ENCODE measurements around the gene TENT4A.
A peak's percentile ranks its signal among the peaks of the same experiment; 100 is the strongest.
"Not testable (repeated sequence)": the region's sequence is repeated elsewhere in the genome, so short reads cannot be mapped to it uniquely, and the experiment has no call there.

The TENT4A gene

GRCh38 chr5:6773342-6774035 lies 60.3 kb downstream of the TENT4A start:
- Histone ChIP-seq H2BK12ac (ENCODE audit: low read length in 2 of 2) (no peak overlapping the region), H4K91ac (ENCODE audit: low read length) (no peak overlapping the region), H3K4me1 (ENCODE audit: control insufficient read depth, insufficient read depth, low read depth, low read length) (peaks cover 1% of the 10 kb centered on the region), H3K27me3 (ENCODE audit: control insufficient read depth in 1 of 2, insufficient read depth in 1 of 2, low read length in 2 of 2) (peaks cover 0 to 6% of the 10 kb centered on the region in 2 experiments), H2BK120ac (ENCODE audit: low read depth, low read length) (no peak overlapping the region), H3K79me1 (replicated peaks; ENCODE audit: low read length, poor library complexity, severe bottlenecking) (no peaks in the 10 kb centered on the region), H3K9me3 (ENCODE audit: control insufficient read depth, low read length) (no peaks in the 10 kb centered on the region), H3K36me3 (ENCODE audit: control insufficient read depth in 1 of 2, insufficient read depth in 2 of 2, low read depth in 1 of 2, low read length in 2 of 2) (peaks cover 0 to 7% of the 10 kb centered on the region in 2 experiments), H3K9ac (ENCODE audit: low read length) (no peak overlapping the region), H3K4ac (ENCODE audit: low read depth in 1 of 2, low read length in 2 of 2) (no peak overlapping the region), H2AK5ac (ENCODE audit: low read length, severe bottlenecking) (no peak overlapping the region), H3K18ac (ENCODE audit: low read depth in 1 of 2, low read length in 2 of 2) (no peak overlapping the region), H2BK15ac (ENCODE audit: low read depth, poor library complexity, severe bottlenecking) (no peak overlapping the region), H3K4me3 (ENCODE audit: insufficient read depth in 1 of 2, low read depth in 1 of 2, low read length in 2 of 2) (no peak overlapping the region), H2BK5ac (ENCODE audit: low read depth, low read length, poor library complexity, severe bottlenecking) (no peak overlapping the region), H4K8ac (ENCODE audit: low read length) (peak overlapping the region; percentile 14), H3K27ac (ENCODE audit: low read length, poor library complexity, severe bottlenecking) (no peak overlapping the region), H3K4me2 (ENCODE audit: low read length, poor library complexity, severe bottlenecking) (no peak overlapping the region), H3K23ac (ENCODE audit: low read length in 2 of 2) (no peak overlapping the region), H3K14ac (ENCODE audit: low read length in 2 of 2) (no peak overlapping the region), H2AFZ (ENCODE audit: low read depth, low read length) (no peak overlapping the region)
- 96% methylated on average over 21 of the region's 46 CpGs for WGBS
- no peak for DNase-seq

- no CpG with 5 or more reads among the region's 27 CpGs for WGBS
- not testable (repeated sequence) for H4K91ac ChIP-seq (ENCODE audit: low read length)
These were observed 61.0 kb downstream of the TENT4A start for GRCh38 chr5:6774207-6774606.

GRCh38 chr5:6774721-6775204 lies 61.5 kb downstream of the TENT4A start:
- Histone ChIP-seq H4K8ac (ENCODE audit: low read length) (no peak overlapping the region), H3K4me2 (ENCODE audit: low read length, poor library complexity, severe bottlenecking) (no peak overlapping the region), H3K79me1 (replicated peaks; ENCODE audit: low read length, poor library complexity, severe bottlenecking) (no peaks in the 10 kb centered on the region), H3K4me1 (ENCODE audit: control insufficient read depth, insufficient read depth, low read depth, low read length) (peaks cover 1% of the 10 kb centered on the region), H2BK120ac (ENCODE audit: low read depth, low read length) (no peak overlapping the region), H3K27ac (ENCODE audit: low read length, poor library complexity, severe bottlenecking) (no peak overlapping the region), H2BK5ac (ENCODE audit: low read depth, low read length, poor library complexity, severe bottlenecking) (no peak overlapping the region), H2BK15ac (ENCODE audit: low read depth, poor library complexity, severe bottlenecking) (no peak overlapping the region), H3K27me3 (ENCODE audit: control insufficient read depth in 1 of 2, insufficient read depth in 1 of 2, low read length in 2 of 2) (peaks cover 0 to 6% of the 10 kb centered on the region in 2 experiments), H2AFZ (ENCODE audit: low read depth, low read length) (no peak overlapping the region), H3K4ac (ENCODE audit: low read depth in 1 of 2, low read length in 2 of 2) (no peak overlapping the region), H3K9me3 (ENCODE audit: control insufficient read depth, low read length) (no peaks in the 10 kb centered on the region), H4K91ac (ENCODE audit: low read length) (no peak overlapping the region), H2BK12ac (ENCODE audit: low read length in 2 of 2) (no peak overlapping the region), H3K18ac (ENCODE audit: low read depth in 1 of 2, low read length in 2 of 2) (no peak overlapping the region), H3K9ac (ENCODE audit: low read length) (no peak overlapping the region), H3K23ac (ENCODE audit: low read length in 2 of 2) (no peak overlapping the region), H3K4me3 (ENCODE audit: insufficient read depth in 1 of 2, low read depth in 1 of 2, low read length in 2 of 2) (no peak overlapping the region), H3K36me3 (ENCODE audit: control insufficient read depth in 1 of 2, insufficient read depth in 2 of 2, low read depth in 1 of 2, low read length in 2 of 2) (peaks cover 0 to 7% of the 10 kb centered on the region in 2 experiments), H2AK5ac (ENCODE audit: low read length, severe bottlenecking) (no peak overlapping the region), H3K14ac (ENCODE audit: low read length in 2 of 2) (no peak overlapping the region)
- 92% methylated on average over 15 of the region's 15 CpGs for WGBS
- no peak for DNase-seq

More at GRCh38 chr5:6774207-6774606, 61.0 kb downstream of the TENT4A start:
- H2AFZ ChIP-seq (ENCODE audit: low read depth, low read length); H3K4me2 ChIP-seq (ENCODE audit: low read length, poor library complexity, severe bottlenecking); H3K79me1 ChIP-seq (replicated peaks; ENCODE audit: low read length, poor library complexity, severe bottlenecking); H3K4me1 ChIP-seq (ENCODE audit: control insufficient read depth, insufficient read depth, low read depth, low read length); H4K8ac ChIP-seq (ENCODE audit: low read length); H2AK5ac ChIP-seq (ENCODE audit: low read length, severe bottlenecking); H3K27ac ChIP-seq (ENCODE audit: low read length, poor library complexity, severe bottlenecking); H3K9me3 ChIP-seq (ENCODE audit: control insufficient read depth, low read length); H3K9ac ChIP-seq (ENCODE audit: low read length); H3K18ac ChIP-seq (ENCODE audit: low read depth in 1 of 2, low read length in 2 of 2); H3K4ac ChIP-seq (ENCODE audit: low read depth in 1 of 2, low read length in 2 of 2); H2BK5ac ChIP-seq (ENCODE audit: low read depth, low read length, poor library complexity, severe bottlenecking); H3K27me3 ChIP-seq (ENCODE audit: control insufficient read depth in 1 of 2, insufficient read depth in 1 of 2, low read length in 2 of 2); H2BK120ac ChIP-seq (ENCODE audit: low read depth, low read length); H3K14ac ChIP-seq (ENCODE audit: low read length in 2 of 2); H2BK12ac ChIP-seq (ENCODE audit: low read length in 2 of 2); H2BK15ac ChIP-seq (ENCODE audit: low read depth, poor library complexity, severe bottlenecking); H3K4me3 ChIP-seq (ENCODE audit: insufficient read depth in 1 of 2, low read depth in 1 of 2, low read length in 2 of 2); DNase-seq; H3K23ac ChIP-seq (ENCODE audit: low read length in 2 of 2); H3K36me3 ChIP-seq (ENCODE audit: control insufficient read depth in 1 of 2, insufficient read depth in 2 of 2, low read depth in 1 of 2, low read length in 2 of 2): not testable (repeated sequence)

- Histone ChIP-seq H2BK12ac (ENCODE audit: low read length in 2 of 2) (no peak overlapping the region), H3K14ac (ENCODE audit: low read length in 2 of 2) (no peak overlapping the region), H3K4ac (ENCODE audit: low read depth in 1 of 2, low read length in 2 of 2) (no peak overlapping the region), H2AK5ac (ENCODE audit: low read length, severe bottlenecking) (no peak overlapping the region), H3K27ac (ENCODE audit: low read length, poor library complexity, severe bottlenecking) (no peak overlapping the region), H3K36me3 (ENCODE audit: control insufficient read depth in 1 of 2, insufficient read depth in 2 of 2, low read depth in 1 of 2, low read length in 2 of 2) (peaks cover 0 to 7% of the 10 kb centered on the region in 2 experiments), H3K18ac (ENCODE audit: low read depth in 1 of 2, low read length in 2 of 2) (no peak overlapping the region), H2BK15ac (ENCODE audit: low read depth, poor library complexity, severe bottlenecking) (no peak overlapping the region), H2BK5ac (ENCODE audit: low read depth, low read length, poor library complexity, severe bottlenecking) (no peak overlapping the region), H4K91ac (ENCODE audit: low read length) (no peak overlapping the region), H2BK120ac (ENCODE audit: low read depth, low read length) (no peak overlapping the region), H4K8ac (ENCODE audit: low read length) (no peak overlapping the region), H3K79me1 (replicated peaks; ENCODE audit: low read length, poor library complexity, severe bottlenecking) (no peaks in the 10 kb centered on the region), H3K27me3 (ENCODE audit: control insufficient read depth in 1 of 2, insufficient read depth in 1 of 2, low read length in 2 of 2) (peaks cover 0 to 6% of the 10 kb centered on the region in 2 experiments), H2AFZ (ENCODE audit: low read depth, low read length) (no peak overlapping the region), H3K9me3 (ENCODE audit: control insufficient read depth, low read length) (no peaks in the 10 kb centered on the region), H3K23ac (ENCODE audit: low read length in 2 of 2) (no peak overlapping the region), H3K4me3 (ENCODE audit: insufficient read depth in 1 of 2, low read depth in 1 of 2, low read length in 2 of 2) (no peak overlapping the region), H3K9ac (ENCODE audit: low read length) (no peak overlapping the region), H3K4me1 (ENCODE audit: control insufficient read depth, insufficient read depth, low read depth, low read length) (peaks cover 1% of the 10 kb centered on the region), H3K4me2 (ENCODE audit: low read length, poor library complexity, severe bottlenecking) (no peak overlapping the region)
- DNase-seq = no peak
- WGBS = 87% methylated on average over 17 of the region's 17 CpGs
These were observed 62.3 kb downstream of the TENT4A start for GRCh38 chr5:6775571-6775970.
